ENCODE results near the gene CAPN2.

- no peak for TF ChIP-seq TAF1 (IDR thresholded peaks at IDR 0.05; ENCODE audit: borderline replicate concordance, low read depth, low read length)
- TF ChIP-seq POLR2A (IDR thresholded peaks at IDR 0.05; ENCODE audit: low read depth, low read length) = no peak
- no peak for TF ChIP-seq POLR2AphosphoS5 (IDR thresholded peaks at IDR 0.05; ENCODE audit: low read depth, low read length)
Measured at GRCh38 chr1:223755432-223755792, 43.1 kb downstream of the CAPN2 start.

Data from GM12892 (cell line).